HepG2 (cell line): ENCODE measurements around the gene DNAJC7. TPM values are rescaled to one million over a fixed set of nuclear protein-coding genes. Genes with fewer than 3 reads are reported as not detected.
A peak's percentile ranks its signal among the peaks of the same experiment; 100 is the strongest.

Source experiments
- ATAC-seq: fragments of 200-7000 bp; cut with Tn5 transposase; 3 replicates; pipeline ENCODE4 v1.9.1; 2020; ENCODE audit warnings: mild to moderate bottlenecking, moderate library complexity
- BruUV-seq: library from RNA; stranded (reverse); fragments of 400-500 nt; replicated peaks from 2 replicates; lab custom pipeline; 2021; lab: Mats Ljungman, UMichigan
- CTCF ChIA-PET: fragments of 300-600 bp; formaldehyde crosslinking; extraction: SDS; loops from one replicate; lab custom pipeline; 2021; ENCODE audit warnings: low total read pairs, inconsistent platforms, low intra/inter-chr PET ratio; lab: Yijun Ruan, JAX
- POLR2A ChIA-PET: fragments of 350-600 bp; sonication (Branson Sonifier 250); formaldehyde crosslinking; loops from one replicate; lab custom pipeline; 2020; ENCODE audit warnings: antibody characterized with exemption, inconsistent platforms; lab: Yijun Ruan, JAX
- DNase-seq: peaks from one replicate; pipeline ENCODE4 v3.0.0-alpha.2; 2015; ENCODE audit warnings: low spot score
- FAIRE-seq: peaks from 3 replicates; lab custom pipeline; 2011; peaks lifted over from hg19 to GRCh38; lab: Jason Lieb, UNC
- H2AFZ ChIP-seq: one replicate; pipeline ENCODE4 v1.6.1; 2011; ENCODE audit warnings: low read length, inconsistent platforms
- H3K27ac ChIP-seq: fragments of 300-600 bp; 3 replicates; pipeline ENCODE4 v1.8.0; 2011; ENCODE audit warnings: mixed run types, mild to moderate bottlenecking, mixed read lengths, low read length, inconsistent platforms; ENCODE audit not compliant: insufficient read depth; ENCODE audit errors: extremely low read length
- H3K27me3 ChIP-seq, 2 experiments: fragments of 200-600 bp in 1 of 2; 2 replicates in 1 of 2; 3 replicates in 1 of 2; pipeline versions ENCODE4 v1.6.0 to v1.8.0; 2011; ENCODE audit warnings: low read length in 2 of 2, mild to moderate bottlenecking in 2 of 2, moderate library complexity in 2 of 2, inconsistent platforms in 1 of 2; ENCODE audit not compliant: insufficient read depth in 2 of 2, control insufficient read depth in 1 of 2
- H3K36me3 ChIP-seq, 2 experiments: fragments of 200-600 bp in 1 of 2; replicated peaks in 1 of 2; 2 replicates in 1 of 2; 3 replicates in 1 of 2; pipeline versions ENCODE4 v1.5.1 to v1.8.0; 2011; ENCODE audit warnings: low read length in 2 of 2, inconsistent platforms in 1 of 2; ENCODE audit not compliant: insufficient read depth in 2 of 2, control insufficient read depth in 1 of 2
- H3K4me1 ChIP-seq: 2 replicates; pipeline ENCODE4 v1.5.1; 2012; ENCODE audit warnings: low read length, inconsistent platforms; ENCODE audit not compliant: insufficient read depth
- H3K4me2 ChIP-seq: 2 replicates; pipeline ENCODE4 v1.6.0; 2011; ENCODE audit warnings: low read depth, low read length, inconsistent platforms
- H3K4me3 ChIP-seq, 3 experiments: fragments of 200-600 bp in 1 of 3; sonication (generic), shearing (Covaris generic) in 1 of 3; replicated peaks in 1 of 3; 2 replicates each; pipeline ENCODE4 v1.5.1; 2011 to 2016; ENCODE audit warnings: low read length in 3 of 3, inconsistent platforms in 2 of 3, low read depth in 2 of 3, mild to moderate bottlenecking in 2 of 3, control low read depth in 1 of 3, mixed read lengths in 1 of 3; ENCODE audit not compliant: insufficient read depth in 1 of 3
- H3K79me2 ChIP-seq: one replicate; pipeline ENCODE4 v1.6.1; 2011; ENCODE audit warnings: low read length, inconsistent platforms; ENCODE audit not compliant: insufficient read depth
- H3K9ac ChIP-seq: 2 replicates; pipeline ENCODE4 v1.6.0; 2011; ENCODE audit warnings: mild to moderate bottlenecking, low read depth, low read length, inconsistent platforms; ENCODE audit not compliant: insufficient read depth
- H3K9me3 ChIP-seq: 2 replicates; pipeline ENCODE4 v1.5.1; 2012; ENCODE audit warnings: mild to moderate bottlenecking, low read length
- H4K20me1 ChIP-seq: 2 replicates; pipeline ENCODE4 v1.6.0; 2011; ENCODE audit warnings: inconsistent platforms, mild to moderate bottlenecking, low read length, moderate library complexity; ENCODE audit not compliant: insufficient read depth
- FIP1L1 ChIP-seq: fragments of 200-400 bp; formaldehyde crosslinking; IDR thresholded peaks from 2 replicates; pipeline ENCODE4 v1.6.1; 2018; ENCODE audit warnings: low read depth, mild to moderate bottlenecking, low read length, moderate library complexity, borderline replicate concordance; ENCODE audit not compliant: insufficient read depth
- SIN3B ChIP-seq: fragments of 150-350 bp; IDR thresholded peaks from 2 replicates; pipeline ENCODE4 v1.6.1; 2014; ENCODE audit warnings: low read length
- SOX5 ChIP-seq: IDR thresholded peaks from 2 replicates; pipeline ENCODE4 v1.6.1; 2016; ENCODE audit warnings: borderline replicate concordance
- ZNF121 ChIP-seq: sonication (generic); formaldehyde crosslinking; IDR thresholded peaks from 2 replicates; pipeline ENCODE4 v1.5.0; 2020; ENCODE audit warnings: mild to moderate bottlenecking, missing genetic modification reagents
- ZNF530 ChIP-seq: sonication (generic); formaldehyde crosslinking; IDR thresholded peaks from 2 replicates; pipeline ENCODE4 v1.5.0; 2020; ENCODE audit warnings: low read depth, mild to moderate bottlenecking, missing genetic modification reagents
- ZNF678 ChIP-seq: sonication (generic); formaldehyde crosslinking; IDR thresholded peaks from 2 replicates; pipeline ENCODE4 v1.4.0; 2020; ENCODE audit warnings: mild to moderate bottlenecking, missing genetic modification reagents
- WGBS: methylation state at CpG from one replicate; pipeline ENCODE4 v1.1.6; 2017; ENCODE audit warnings: low lambda C conversion rate; 5-methylcytosine and 5-hydroxymethylcytosine counted together
- in situ Hi-C: cut with HindIII; loops from 2 replicates; pipeline ENCODE4 v1.10.0; 2017; ENCODE audit warnings: low pct_unique_long_range_greater_than_20kb; ENCODE audit not compliant: extremely low pct_ligation_motif_present
- intact Hi-C: fragments of 100-400 bp; cut with micrococcal nuclease; formaldehyde crosslinking; loops from one replicate; pipeline ENCODE4 v1.10.0; 2022; ENCODE audit not compliant: unreplicated experiment
- polyA plus RNA-seq, 8 experiments: library from polyadenylated mRNA; depleted of rRNA in 3 of 8; stranded (reverse) in 7 of 8; unstranded in 1 of 8; fragments of >200 nt; fragmentation: Illumina TruSeq in 4 of 8; extraction: Trizol in 4 of 8; gene quantifications; 2 replicates each; pipeline versions ENCODE4 v1.2.1 to v1.2.3, GENCODE V29; 2011 to 2016; ENCODE audit warnings: low read depth in 4 of 8, missing spikeins in 1 of 8, mixed read lengths in 1 of 8; ENCODE audit not compliant: insufficient read depth in 1 of 8
- total RNA-seq, 5 experiments: library from RNA; depleted of rRNA; stranded (reverse); fragments of >200 nt; fragmentation: Illumina TruSeq; extraction: Trizol; gene quantifications; 2 replicates each; pipeline ENCODE4 v1.2.3, GENCODE V29; 2016; ENCODE audit warnings: low read depth in 1 of 5
- TF ChIP-seq, protein P1 (sequence below): fragments of 450-650 bp; IDR thresholded peaks from 2 replicates; pipeline ENCODE4 v1.6.1; 2016
- TF ChIP-seq, protein P2 (sequence below): sonication (generic); formaldehyde crosslinking; IDR thresholded peaks from 2 replicates; pipeline ENCODE4 v1.4.0; 2020; ENCODE audit warnings: mild to moderate bottlenecking, missing genetic modification reagents, borderline replicate concordance

Gene DNAJC7
- total and polyA plus RNA-seq, 2 of the 13 experiments (the other 11 are each of a cell fraction or from before 2014, with no cell fraction given): 47.7 to 132 TPM

DNA sequence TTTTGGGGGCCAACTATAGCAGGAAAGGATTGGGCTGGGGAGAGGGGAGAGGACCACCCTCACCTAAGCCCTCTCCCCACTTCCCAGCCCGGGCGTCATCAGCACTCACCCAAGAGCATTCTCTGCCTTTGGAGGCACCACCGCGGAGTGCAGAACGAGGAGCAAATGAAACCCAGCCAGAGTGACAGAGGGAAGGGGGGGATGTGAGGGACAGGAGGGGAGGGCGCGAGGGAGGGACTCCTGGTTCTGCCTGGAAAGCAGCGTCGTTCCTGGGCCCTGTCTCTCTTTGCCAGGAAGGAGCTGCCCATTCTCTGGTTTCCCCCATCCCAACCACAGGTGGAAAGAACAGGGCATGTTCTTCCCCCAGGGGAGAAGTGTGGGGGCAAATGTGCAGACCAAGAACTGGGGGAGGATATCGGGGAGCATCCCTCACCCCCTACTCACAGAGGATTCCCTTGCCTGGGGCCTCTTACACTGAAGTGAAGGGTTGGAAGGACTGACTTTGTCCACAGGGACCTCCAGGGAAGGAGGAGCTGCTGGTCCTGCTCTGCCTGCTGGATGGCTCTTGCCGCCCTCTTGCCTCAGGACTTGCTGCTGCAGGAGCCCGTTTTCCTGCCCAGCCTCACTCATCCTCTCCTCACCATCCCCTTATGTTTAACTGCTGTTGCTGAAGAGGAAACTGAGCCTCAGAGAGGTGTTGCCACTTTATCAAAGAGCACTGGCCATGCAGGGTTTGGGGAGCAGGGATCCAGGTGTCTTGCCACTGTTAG, 36.7 kb upstream of the DNAJC7 start:
- H3K27ac ChIP-seq: no peak overlapping the region
- in situ Hi-C loops (no loop called here), intact Hi-C loops (no loop called here)
- ChIA-PET POLR2A (no interaction called here), CTCF (no interaction called here)
- no peaks in the 10 kb centered on the region for H3K79me2 ChIP-seq
- TF ChIP-seq ZNF530 (no peak), ZNF121 (CRISPR knock-in tag) (no peak), SIN3B (no peak), ZNF678 (CRISPR knock-in tag) (no peak)
- TF ChIP-seq, protein P1, sequence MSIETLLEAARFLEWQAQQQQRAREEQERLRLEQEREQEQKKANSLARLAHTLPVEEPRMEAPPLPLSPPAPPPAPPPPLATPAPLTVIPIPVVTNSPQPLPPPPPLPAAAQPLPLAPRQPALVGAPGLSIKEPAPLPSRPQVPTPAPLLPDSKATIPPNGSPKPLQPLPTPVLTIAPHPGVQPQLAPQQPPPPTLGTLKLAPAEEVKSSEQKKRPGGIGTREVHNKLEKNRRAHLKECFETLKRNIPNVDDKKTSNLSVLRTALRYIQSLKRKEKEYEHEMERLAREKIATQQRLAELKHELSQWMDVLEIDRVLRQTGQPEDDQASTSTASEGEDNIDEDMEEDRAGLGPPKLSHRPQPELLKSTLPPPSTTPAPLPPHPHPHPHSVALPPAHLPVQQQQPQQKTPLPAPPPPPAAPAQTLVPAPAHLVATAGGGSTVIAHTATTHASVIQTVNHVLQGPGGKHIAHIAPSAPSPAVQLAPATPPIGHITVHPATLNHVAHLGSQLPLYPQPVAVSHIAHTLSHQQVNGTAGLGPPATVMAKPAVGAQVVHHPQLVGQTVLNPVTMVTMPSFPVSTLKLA: no peak
- no peak overlapping the region for H3K4me2 ChIP-seq
- no TSS peak for BruUV-seq
- 42% methylated on average over 12 of the region's 12 CpGs for WGBS
- H4K20me1 ChIP-seq: no peaks in the 10 kb centered on the region
- no peak overlapping the region for H3K9ac ChIP-seq
- H3K9me3 ChIP-seq: no peaks in the 10 kb centered on the region
- H3K27me3 ChIP-seq: no peaks in the 10 kb centered on the region; a peak in 1 of 5 replicates
- no peak overlapping the region for H2AFZ ChIP-seq
- H3K4me3 ChIP-seq: no peak overlapping the region
- DNase-seq (no peak), ATAC-seq (no peak), FAIRE-seq (no peak)
- no peaks in the 10 kb centered on the region for H3K36me3 ChIP-seq
- peaks cover 55% of the 10 kb centered on the region for H3K4me1 ChIP-seq

DNA sequence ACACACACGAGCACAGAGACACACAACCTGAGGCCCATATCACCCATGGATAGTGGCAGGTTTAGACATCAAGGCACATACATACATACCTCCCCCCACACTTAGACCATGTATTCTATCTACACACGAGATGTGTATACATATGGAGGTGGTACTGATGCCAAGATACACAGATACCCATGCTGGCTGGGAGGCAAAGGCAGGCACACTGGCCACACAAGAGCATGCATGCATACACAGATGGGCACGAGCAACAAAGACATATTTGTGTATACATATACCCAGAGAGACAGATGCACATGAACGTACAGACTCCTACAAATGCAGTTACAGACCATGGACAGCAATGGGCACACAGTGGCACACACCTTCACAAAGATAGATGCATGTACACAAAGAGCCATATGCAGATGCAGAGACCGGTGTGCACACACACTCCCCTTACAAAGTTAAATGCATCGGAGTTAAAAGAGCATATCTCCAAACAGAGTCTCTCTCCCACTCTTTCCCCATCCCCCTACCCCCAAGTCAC, 35.2 kb upstream of the DNAJC7 start:
- H3K27ac ChIP-seq: no peak overlapping the region
- no peak overlapping the region for H3K4me3 ChIP-seq
- WGBS: 76% methylated on average over 6 of the region's 6 CpGs
- no peak for FAIRE-seq
- H3K9me3 ChIP-seq: no peaks in the 10 kb centered on the region
- no peak overlapping the region for H2AFZ ChIP-seq
- H4K20me1 ChIP-seq: no peaks in the 10 kb centered on the region
- DNase-seq: no peak
- no TSS peak for BruUV-seq
- no peak for ATAC-seq
- no peaks in the 10 kb centered on the region for H3K79me2 ChIP-seq
- H3K9ac ChIP-seq: no peak overlapping the region
- no peaks in the 10 kb centered on the region; a peak in 1 of 5 replicates for H3K27me3 ChIP-seq
- H3K36me3 ChIP-seq: no peaks in the 10 kb centered on the region
- peaks cover 58% of the 10 kb centered on the region for H3K4me1 ChIP-seq
- ChIA-PET CTCF (no interaction called here), POLR2A (no interaction called here)
- in situ Hi-C loops: no loop called here
- intact Hi-C loops: no loop called here
- 0 out of 2 replicates have a peak overlapping the region, but pooled peaks have one; percentile 5 for H3K4me2 ChIP-seq
- TF ChIP-seq, protein P2, sequence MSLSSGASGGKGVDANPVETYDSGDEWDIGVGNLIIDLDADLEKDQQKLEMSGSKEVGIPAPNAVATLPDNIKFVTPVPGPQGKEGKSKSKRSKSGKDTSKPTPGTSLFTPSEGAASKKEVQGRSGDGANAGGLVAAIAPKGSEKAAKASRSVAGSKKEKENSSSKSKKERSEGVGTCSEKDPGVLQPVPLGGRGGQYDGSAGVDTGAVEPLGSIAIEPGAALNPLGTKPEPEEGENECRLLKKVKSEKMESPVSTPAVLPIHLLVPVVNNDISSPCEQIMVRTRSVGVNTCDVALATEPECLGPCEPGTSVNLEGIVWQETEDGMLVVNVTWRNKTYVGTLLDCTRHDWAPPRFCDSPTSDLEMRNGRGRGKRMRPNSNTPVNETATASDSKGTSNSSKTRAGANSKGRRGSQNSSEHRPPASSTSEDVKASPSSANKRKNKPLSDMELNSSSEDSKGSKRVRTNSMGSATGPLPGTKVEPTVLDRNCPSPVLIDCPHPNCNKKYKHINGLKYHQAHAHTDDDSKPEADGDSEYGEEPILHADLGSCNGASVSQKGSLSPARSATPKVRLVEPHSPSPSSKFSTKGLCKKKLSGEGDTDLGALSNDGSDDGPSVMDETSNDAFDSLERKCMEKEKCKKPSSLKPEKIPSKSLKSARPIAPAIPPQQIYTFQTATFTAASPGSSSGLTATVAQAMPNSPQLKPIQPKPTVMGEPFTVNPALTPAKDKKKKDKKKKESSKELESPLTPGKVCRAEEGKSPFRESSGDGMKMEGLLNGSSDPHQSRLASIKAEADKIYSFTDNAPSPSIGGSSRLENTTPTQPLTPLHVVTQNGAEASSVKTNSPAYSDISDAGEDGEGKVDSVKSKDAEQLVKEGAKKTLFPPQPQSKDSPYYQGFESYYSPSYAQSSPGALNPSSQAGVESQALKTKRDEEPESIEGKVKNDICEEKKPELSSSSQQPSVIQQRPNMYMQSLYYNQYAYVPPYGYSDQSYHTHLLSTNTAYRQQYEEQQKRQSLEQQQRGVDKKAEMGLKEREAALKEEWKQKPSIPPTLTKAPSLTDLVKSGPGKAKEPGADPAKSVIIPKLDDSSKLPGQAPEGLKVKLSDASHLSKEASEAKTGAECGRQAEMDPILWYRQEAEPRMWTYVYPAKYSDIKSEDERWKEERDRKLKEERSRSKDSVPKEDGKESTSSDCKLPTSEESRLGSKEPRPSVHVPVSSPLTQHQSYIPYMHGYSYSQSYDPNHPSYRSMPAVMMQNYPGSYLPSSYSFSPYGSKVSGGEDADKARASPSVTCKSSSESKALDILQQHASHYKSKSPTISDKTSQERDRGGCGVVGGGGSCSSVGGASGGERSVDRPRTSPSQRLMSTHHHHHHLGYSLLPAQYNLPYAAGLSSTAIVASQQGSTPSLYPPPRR (CRISPR knock-in tag): no peak
- TF ChIP-seq SOX5 (no peak), FIP1L1 (no peak)
